Measurements from ENCODE around the gene RAD18.

DNA sequence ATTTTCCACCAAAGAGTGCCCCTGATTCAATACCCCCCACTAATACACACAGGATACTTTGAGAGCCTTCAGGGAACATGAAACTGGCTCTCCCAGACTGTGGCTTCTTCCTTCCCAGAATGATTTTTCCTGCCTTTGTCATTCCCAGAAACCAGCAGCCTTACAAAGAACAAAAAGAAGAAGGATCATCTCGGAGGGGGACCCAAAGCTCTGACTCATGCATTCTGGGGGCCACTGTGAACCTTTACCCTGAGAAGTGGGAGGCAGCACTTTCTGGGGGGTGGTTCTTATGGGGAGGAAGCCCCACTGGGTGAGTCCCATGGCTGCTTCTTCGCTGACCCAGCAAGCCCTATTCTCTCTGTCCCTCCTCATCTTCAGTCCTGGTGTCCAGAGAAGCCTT lies 44.7 kb upstream of the RAD18 start:
- TF ChIP-seq, protein P1, sequence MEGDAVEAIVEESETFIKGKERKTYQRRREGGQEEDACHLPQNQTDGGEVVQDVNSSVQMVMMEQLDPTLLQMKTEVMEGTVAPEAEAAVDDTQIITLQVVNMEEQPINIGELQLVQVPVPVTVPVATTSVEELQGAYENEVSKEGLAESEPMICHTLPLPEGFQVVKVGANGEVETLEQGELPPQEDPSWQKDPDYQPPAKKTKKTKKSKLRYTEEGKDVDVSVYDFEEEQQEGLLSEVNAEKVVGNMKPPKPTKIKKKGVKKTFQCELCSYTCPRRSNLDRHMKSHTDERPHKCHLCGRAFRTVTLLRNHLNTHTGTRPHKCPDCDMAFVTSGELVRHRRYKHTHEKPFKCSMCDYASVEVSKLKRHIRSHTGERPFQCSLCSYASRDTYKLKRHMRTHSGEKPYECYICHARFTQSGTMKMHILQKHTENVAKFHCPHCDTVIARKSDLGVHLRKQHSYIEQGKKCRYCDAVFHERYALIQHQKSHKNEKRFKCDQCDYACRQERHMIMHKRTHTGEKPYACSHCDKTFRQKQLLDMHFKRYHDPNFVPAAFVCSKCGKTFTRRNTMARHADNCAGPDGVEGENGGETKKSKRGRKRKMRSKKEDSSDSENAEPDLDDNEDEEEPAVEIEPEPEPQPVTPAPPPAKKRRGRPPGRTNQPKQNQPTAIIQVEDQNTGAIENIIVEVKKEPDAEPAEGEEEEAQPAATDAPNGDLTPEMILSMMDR (IDR thresholded peaks at IDR 0.05): no peak
- TF ChIP-seq POLR2A (IDR thresholded peaks at IDR 0.05): no peak
- no peak for TF ChIP-seq POLR2AphosphoS5 (IDR thresholded peaks at IDR 0.05)
- no peak for TF ChIP-seq EP300 (IDR thresholded peaks at IDR 0.05)

Measured in sigmoid colon (tissue), 4 donors.